Epithelial cell of esophagus (primary cell): ENCODE measurements around the gene CENPQ.
A peak's percentile ranks its signal among the peaks of the same experiment; 100 is the strongest.

Experiments used
- DNase-seq: peaks from one replicate; pipeline ENCODE4 v3.0.0; 2010; ENCODE audit warnings: low read depth
- H3K4me3 ChIP-seq: 2 replicates; pipeline ENCODE4 v1.5.1; 2011; ENCODE audit warnings: mild to moderate bottlenecking, low read length, control low read depth
- CTCF ChIP-seq: IDR thresholded peaks from 2 replicates; pipeline ENCODE4 v1.5.1; 2011; ENCODE audit warnings: low read depth, mild to moderate bottlenecking, low read length, control low read depth, inconsistent platforms; ENCODE audit not compliant: insufficient read depth; ENCODE audit errors: missing control alignments

CENPQ gene

GRCh38 chr6:49506569-49507111, 43.5 kb downstream of the CENPQ start:
- TF ChIP-seq CTCF = no peak
- H3K4me3 ChIP-seq = no peak overlapping the region
- no peak for DNase-seq

GRCh38 chr6:49509342-49509741, 46.2 kb downstream of the CENPQ start:
- no peak for TF ChIP-seq CTCF
- DNase-seq = no peak
- H3K4me3 ChIP-seq = no peak overlapping the region

GRCh38 chr6:49513153-49513989, 50.2 kb downstream of the CENPQ start:
- DNase-seq = no peak
- no peak for TF ChIP-seq CTCF
- H3K4me3 ChIP-seq = no peak overlapping the region

GRCh38 chr6:49514571-49515484, 51.7 kb downstream of the CENPQ start:
- no peak for TF ChIP-seq CTCF
- DNase-seq = peak; percentile 46
- H3K4me3 ChIP-seq = no peak overlapping the region

- H3K4me3 ChIP-seq = no peak overlapping the region
- no peak for DNase-seq
- no peak for TF ChIP-seq CTCF
Observed at GRCh38 chr6:49515485-49516146, 52.4 kb downstream of the CENPQ start.

GRCh38 chr6:49516147-49516505, 53.0 kb downstream of the CENPQ start:
- peak; percentile 48 for DNase-seq
- no peak for TF ChIP-seq CTCF
- no peak overlapping the region for H3K4me3 ChIP-seq
